HEK293T (cell line): ENCODE data around the gene HSD3B7.

ENCODE experiments used
- CTCF ChIA-PET: fragments of 350-600 bp; formaldehyde crosslinking; extraction: SDS; loops from one replicate; lab custom pipeline; 2021; ENCODE audit warnings: antibody characterized with exemption, inconsistent platforms; lab: Yijun Ruan, JAX
- POLR2A ChIA-PET: fragments of 350-600 bp; formaldehyde crosslinking; extraction: SDS; loops from one replicate; lab custom pipeline; 2020; ENCODE audit warnings: antibody characterized with exemption, inconsistent platforms; lab: Yijun Ruan, JAX
- DNase-seq: peaks from one replicate; pipeline ENCODE4 v3.0.0; 2012; ENCODE audit warnings: mixed read lengths; ENCODE audit errors: extremely low spot score
- ARNT ChIP-seq: fragments of 450-650 bp; IDR thresholded peaks from 2 replicates; pipeline ENCODE4 v1.6.1; 2017; ENCODE audit warnings: mild to moderate bottlenecking
- BHLHE40 ChIP-seq: fragments of 450-650 bp; IDR thresholded peaks from 2 replicates; pipeline ENCODE4 v1.6.1; 2016; ENCODE audit warnings: mild to moderate bottlenecking, moderate library complexity, borderline replicate concordance
- CTBP1 ChIP-seq: fragments of 450-650 bp; IDR thresholded peaks from 2 replicates; pipeline ENCODE4 v1.6.1; 2016; ENCODE audit warnings: borderline replicate concordance
- ELF4 ChIP-seq: fragments of 450-650 bp; IDR thresholded peaks from 2 replicates; pipeline ENCODE4 v1.6.1; 2017; ENCODE audit warnings: antibody characterized with exemption
- FOXA1 ChIP-seq: fragments of 450-650 bp; IDR thresholded peaks from 2 replicates; pipeline ENCODE4 v1.6.1; 2016; ENCODE audit warnings: mild to moderate bottlenecking
- FOXK2 ChIP-seq: fragments of 450-650 bp; IDR thresholded peaks from 2 replicates; pipeline ENCODE4 v1.6.1; 2016; ENCODE audit warnings: mild to moderate bottlenecking
- FOXM1 ChIP-seq: fragments of 450-650 bp; IDR thresholded peaks from 2 replicates; pipeline ENCODE4 v1.6.1; 2017; ENCODE audit warnings: mild to moderate bottlenecking, borderline replicate concordance
- HDGF ChIP-seq: fragments of 450-650 bp; IDR thresholded peaks from 2 replicates; pipeline ENCODE4 v1.6.1; 2017; ENCODE audit warnings: antibody characterized with exemption, borderline replicate concordance
- L3MBTL2 ChIP-seq: fragments of 450-650 bp; conservative IDR thresholded peaks from 2 replicates; pipeline ENCODE4 v1.6.1; 2016; ENCODE audit warnings: mild to moderate bottlenecking
- LEF1 ChIP-seq: fragments of 450-650 bp; IDR thresholded peaks from 2 replicates; pipeline ENCODE4 v1.6.1; 2017; ENCODE audit warnings: mild to moderate bottlenecking, borderline replicate concordance
- NFRKB ChIP-seq: fragments of 450-650 bp; IDR thresholded peaks from 2 replicates; pipeline ENCODE4 v1.6.1; 2016; ENCODE audit warnings: mild to moderate bottlenecking, moderate library complexity
- SP1 ChIP-seq: fragments of 450-650 bp; IDR thresholded peaks from 2 replicates; pipeline ENCODE4 v1.6.1; 2017
- SUZ12 ChIP-seq: fragments of 450-650 bp; IDR thresholded peaks from 2 replicates; pipeline ENCODE4 v1.6.1; 2016; ENCODE audit warnings: mild to moderate bottlenecking
- TARDBP ChIP-seq: fragments of 450-650 bp; IDR thresholded peaks from 2 replicates; pipeline ENCODE4 v1.6.1; 2016
- ZNF384 ChIP-seq: fragments of 450-650 bp; IDR thresholded peaks from 2 replicates; pipeline ENCODE4 v1.6.1; 2016
- TF ChIP-seq, protein P1 (sequence below): fragments of 450-650 bp; IDR thresholded peaks from 2 replicates; pipeline ENCODE4 v1.6.1; 2016

HSD3B7 gene

GRCh38 chr16:30987581-30988190 lies 2.7 kb downstream of the HSD3B7 start:
- ChIA-PET POLR2A (interaction anchor here (0.6 kb wide), 1 partner anchor 12 kb away, joined by 3 read pairs; no protein-coding TSS in a partner anchor), CTCF (interaction anchor here (1.3 to 1.5 kb wide), 2 partner anchors 11 to 1171 kb away, joined by 3 read pairs; no protein-coding TSS in a partner anchor)
- no peak for DNase-seq
- TF ChIP-seq BHLHE40: no peak
- no peak for TF ChIP-seq FOXM1
- no peak for TF ChIP-seq HDGF
- TF ChIP-seq SP1: no peak
- no peak for TF ChIP-seq LEF1
- TF ChIP-seq FOXK2: no peak
- TF ChIP-seq, protein P1, sequence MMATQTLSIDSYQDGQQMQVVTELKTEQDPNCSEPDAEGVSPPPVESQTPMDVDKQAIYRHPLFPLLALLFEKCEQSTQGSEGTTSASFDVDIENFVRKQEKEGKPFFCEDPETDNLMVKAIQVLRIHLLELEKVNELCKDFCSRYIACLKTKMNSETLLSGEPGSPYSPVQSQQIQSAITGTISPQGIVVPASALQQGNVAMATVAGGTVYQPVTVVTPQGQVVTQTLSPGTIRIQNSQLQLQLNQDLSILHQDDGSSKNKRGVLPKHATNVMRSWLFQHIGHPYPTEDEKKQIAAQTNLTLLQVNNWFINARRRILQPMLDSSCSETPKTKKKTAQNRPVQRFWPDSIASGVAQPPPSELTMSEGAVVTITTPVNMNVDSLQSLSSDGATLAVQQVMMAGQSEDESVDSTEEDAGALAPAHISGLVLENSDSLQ: no peak
- no peak for TF ChIP-seq SUZ12
- TF ChIP-seq ELF4: no peak
- TF ChIP-seq FOXA1: no peak
- no peak for TF ChIP-seq TARDBP
- TF ChIP-seq L3MBTL2: no peak
- no peak for TF ChIP-seq ZNF384

- POLR2A ChIA-PET: no interaction called here
- TF ChIP-seq SP1: no peak
- no peak for DNase-seq
- CTCF ChIA-PET: no interaction called here
Measured at GRCh38 chr16:30989469-30990047, 4.6 kb downstream of the HSD3B7 start.

- CTCF ChIA-PET: no interaction called here
- TF ChIP-seq FOXA1: no peak
- no peak for TF ChIP-seq HDGF
- no peak for TF ChIP-seq BHLHE40
- no peak for TF ChIP-seq ZNF384
- no peak for TF ChIP-seq SP1
- TF ChIP-seq, protein P1: no peak
- TF ChIP-seq ELF4: no peak
- no peak for TF ChIP-seq LEF1
- no peak for TF ChIP-seq NFRKB
- no peak for TF ChIP-seq FOXM1
- no peak for DNase-seq
- POLR2A ChIA-PET: no interaction called here
Measured at GRCh38 chr16:30990105-30990504, 5.1 kb downstream of the HSD3B7 start.

DNA sequence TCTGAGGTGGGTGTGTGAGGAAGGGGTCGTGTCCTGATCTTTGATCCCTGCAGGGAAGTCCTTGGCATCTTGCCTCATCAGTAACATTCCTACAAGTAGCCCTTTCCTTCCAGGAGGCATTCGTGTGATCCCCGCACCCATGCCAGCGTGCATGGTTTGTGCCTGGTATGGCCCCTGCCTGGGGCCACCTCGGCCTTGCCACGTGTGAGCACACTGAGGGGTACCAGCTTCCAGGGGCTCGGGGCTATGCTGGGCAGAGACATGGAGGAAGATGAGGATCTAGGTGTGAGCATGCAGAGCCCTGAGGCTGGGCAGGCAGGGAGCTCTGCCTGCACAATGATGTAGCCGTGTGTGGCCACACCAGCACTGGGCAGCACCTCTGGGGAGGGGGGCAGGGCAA lies 6.0 kb downstream of the HSD3B7 start:
- CTCF ChIA-PET: no interaction called here
- POLR2A ChIA-PET: no interaction called here
- no peak for TF ChIP-seq LEF1
- DNase-seq: no peak

DNA sequence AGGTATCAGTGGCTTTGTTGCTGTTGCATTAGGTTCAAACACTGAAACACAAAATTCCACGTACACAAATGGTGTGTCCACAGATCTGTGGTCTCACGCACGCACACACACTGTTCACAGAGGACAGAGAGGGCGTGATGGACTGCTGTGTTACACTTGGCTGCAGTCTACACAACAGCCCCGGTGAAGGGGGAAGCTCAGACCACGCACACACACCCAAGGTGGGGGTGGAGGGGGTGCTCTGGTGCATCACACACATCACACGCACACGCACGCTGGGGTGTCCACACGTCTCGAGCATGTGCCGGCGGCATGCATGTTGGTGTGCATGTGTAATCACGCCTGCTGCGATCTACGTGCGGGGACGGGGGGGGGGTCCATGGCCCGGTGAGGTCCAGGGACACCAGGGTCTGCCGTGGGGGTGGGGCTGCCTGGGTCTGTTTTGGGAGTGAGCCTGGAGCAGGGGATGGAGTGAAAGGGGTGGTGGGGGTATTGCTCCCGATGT lies 7.3 kb downstream of the HSD3B7 start:
- POLR2A ChIA-PET: no interaction called here
- no peak for TF ChIP-seq ARNT
- TF ChIP-seq TARDBP: no peak
- no peak for TF ChIP-seq BHLHE40
- TF ChIP-seq L3MBTL2: no peak
- no peak for TF ChIP-seq SP1
- TF ChIP-seq FOXM1: no peak
- no peak for TF ChIP-seq FOXK2
- no peak for TF ChIP-seq NFRKB
- TF ChIP-seq CTBP1: no peak
- TF ChIP-seq, protein P1: no peak
- no peak for TF ChIP-seq FOXA1
- TF ChIP-seq SUZ12: no peak
- no peak for TF ChIP-seq ZNF384
- TF ChIP-seq HDGF: no peak
- TF ChIP-seq LEF1: no peak
- TF ChIP-seq ELF4: no peak
- CTCF ChIA-PET: no interaction called here
- no peak for DNase-seq

GRCh38 chr16:30992931-30993816 lies 8.2 kb downstream of the HSD3B7 start:
- DNase-seq: no peak
- ChIA-PET CTCF (interaction anchor here (1.1 kb wide), 1 partner anchor 8 kb away, joined by 11 read pairs; the partner anchor contains the start of gene HSD3B7), POLR2A (no interaction called here)
- TF ChIP-seq NFRKB: no peak
- TF ChIP-seq BHLHE40: no peak
- TF ChIP-seq HDGF: no peak
- TF ChIP-seq TARDBP: no peak
- no peak for TF ChIP-seq L3MBTL2
- TF ChIP-seq ZNF384: no peak
- TF ChIP-seq, protein P1: no peak
- TF ChIP-seq SUZ12: no peak
- TF ChIP-seq CTBP1: no peak
- TF ChIP-seq LEF1: no peak
- no peak for TF ChIP-seq FOXA1
- TF ChIP-seq ARNT: no peak
- TF ChIP-seq FOXM1: no peak
- TF ChIP-seq FOXK2: no peak
- no peak for TF ChIP-seq SP1
- TF ChIP-seq ELF4: no peak
